ENCODE results near the gene ABI3BP.

Gene ABI3BP

DNA sequence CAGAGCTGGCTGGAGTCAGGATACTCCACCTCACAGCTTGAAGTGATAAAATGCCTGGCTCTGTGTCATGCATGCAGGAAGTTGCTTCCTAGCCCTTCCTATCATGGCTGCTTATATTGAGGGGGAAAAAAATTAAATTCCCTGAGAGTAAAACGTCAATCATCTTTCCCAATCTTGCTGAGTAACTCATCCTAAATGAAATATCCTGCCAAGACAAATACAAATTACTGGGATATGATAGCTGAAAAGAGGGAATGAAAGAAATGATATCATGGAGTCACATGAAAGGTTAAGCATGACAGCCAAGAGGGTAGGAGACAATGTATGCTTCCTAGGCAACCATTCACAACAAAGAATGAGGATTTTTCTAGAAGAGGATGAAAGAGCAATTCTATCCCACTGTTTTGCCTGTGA is 110.6 kb downstream of the ABI3BP start:
- no peak for DNase-seq

- DNase-seq = no peak
Measured at GRCh38 chr3:100880845-100881244, 112.4 kb downstream of the ABI3BP start.

DNA sequence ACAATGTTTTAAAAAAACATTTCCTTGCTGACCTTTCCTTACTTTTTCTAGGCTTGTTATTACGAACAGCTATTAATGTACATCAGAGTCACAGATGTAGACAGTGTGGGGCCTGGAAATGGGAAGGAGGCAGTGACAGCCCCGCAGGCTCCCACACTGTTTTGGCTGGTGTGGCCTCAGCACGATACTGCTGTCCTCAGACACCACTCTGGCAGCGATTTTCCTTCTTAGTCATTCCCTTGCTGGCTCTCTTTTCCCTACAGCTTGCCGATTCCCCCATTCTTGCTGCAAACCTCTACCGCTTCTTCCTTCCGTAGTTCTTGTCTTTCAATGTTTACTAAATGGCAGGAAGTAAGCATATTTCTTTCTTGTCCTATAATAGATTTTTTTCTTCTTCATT is 113.1 kb downstream of the ABI3BP start:
- no peak for DNase-seq

DNA sequence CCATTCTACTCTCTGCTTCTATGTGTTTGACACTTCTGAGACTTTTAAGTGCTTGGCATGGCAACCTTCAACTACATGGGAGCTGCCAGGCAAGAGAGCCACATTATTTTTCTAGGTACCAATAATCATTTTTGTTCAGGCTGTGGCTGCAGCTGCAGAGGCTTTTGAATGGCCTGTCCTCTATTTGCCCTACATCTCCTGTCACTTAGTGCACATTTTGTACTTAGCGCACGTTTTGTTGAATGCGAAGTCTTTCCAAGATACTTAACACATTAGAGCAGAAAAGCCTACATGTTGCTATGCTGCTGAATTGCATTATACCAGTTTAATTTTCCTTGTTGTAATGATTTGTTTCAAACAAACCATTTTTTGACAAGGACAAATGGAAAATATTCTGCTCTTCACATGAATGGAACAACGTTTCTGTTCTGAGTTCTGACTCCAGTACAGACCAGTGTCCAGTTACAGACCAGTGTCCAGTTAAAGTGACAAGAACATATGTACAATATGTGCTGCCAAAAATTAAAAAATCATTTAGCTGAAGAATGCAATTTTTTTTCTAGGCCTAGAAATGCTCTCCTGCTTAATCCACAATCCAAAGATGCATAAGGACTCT is 113.9 kb downstream of the ABI3BP start:
- no peak for DNase-seq

- no peak for DNase-seq
Measured at GRCh38 chr3:100877286-100877685, 115.9 kb downstream of the ABI3BP start.

DNA sequence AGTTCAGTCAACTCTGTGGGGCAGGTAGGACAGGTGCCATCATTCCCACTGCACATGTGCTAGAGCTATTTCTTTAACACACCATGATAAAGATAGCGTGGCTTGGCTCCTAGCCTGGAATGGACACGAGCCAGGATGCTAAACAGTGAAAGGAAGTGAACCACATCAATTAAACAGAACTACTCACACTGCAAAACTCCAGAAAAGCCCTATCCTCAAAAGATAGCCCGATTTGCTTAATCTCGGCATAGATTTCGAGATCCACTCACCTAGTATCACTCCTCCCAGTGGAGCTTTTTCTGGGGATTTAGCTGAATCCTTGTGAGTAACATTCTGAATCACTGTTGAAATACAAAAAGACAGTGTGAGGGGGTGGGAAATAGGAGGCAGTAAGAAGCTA is 118.0 kb downstream of the ABI3BP start:
- DNase-seq = no peak

- no peak for DNase-seq
Measured at GRCh38 chr3:100873611-100874010, 119.6 kb downstream of the ABI3BP start.

DNA sequence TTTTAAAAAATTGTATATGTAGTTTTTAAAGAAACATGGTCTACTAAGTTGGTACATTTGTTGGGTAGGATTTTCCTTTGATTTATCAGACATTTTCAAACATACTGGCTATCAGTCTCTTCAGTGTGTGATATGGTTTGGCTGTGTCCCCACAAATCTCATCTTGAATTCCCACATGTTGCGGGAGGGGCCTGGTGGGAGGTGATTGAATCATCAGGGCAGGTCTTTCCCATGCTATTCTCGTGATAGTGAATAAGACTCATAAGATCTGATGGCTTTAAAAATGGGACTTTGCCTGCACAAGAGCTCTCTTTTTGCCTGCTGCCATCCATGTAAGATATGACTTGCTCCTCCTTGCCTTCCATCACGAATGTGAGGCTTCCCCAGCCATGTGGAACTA is 121.9 kb downstream of the ABI3BP start:
- no peak for DNase-seq

DNA sequence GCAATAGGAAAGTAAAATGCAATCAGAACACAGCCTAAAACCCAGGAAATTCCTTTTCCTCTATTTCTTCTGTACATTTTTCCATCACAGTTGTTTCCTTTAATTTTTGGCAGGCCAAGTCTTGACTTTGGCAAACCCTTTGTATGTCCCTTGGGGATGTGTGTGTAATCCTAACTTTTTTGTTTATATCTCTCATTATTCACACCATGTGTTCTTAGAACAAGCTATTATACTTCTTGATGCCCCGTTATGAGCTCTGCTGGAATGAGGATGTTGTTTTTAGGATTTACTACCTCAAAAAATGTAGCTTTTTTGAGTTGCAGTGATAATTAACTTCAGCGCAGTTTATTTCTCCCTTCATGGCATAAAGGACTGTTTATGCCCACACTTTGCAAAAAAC is 123.4 kb downstream of the ABI3BP start:
- no peak for DNase-seq

- no peak for DNase-seq
Measured at GRCh38 chr3:100868894-100869293, 124.3 kb downstream of the ABI3BP start.

DNA sequence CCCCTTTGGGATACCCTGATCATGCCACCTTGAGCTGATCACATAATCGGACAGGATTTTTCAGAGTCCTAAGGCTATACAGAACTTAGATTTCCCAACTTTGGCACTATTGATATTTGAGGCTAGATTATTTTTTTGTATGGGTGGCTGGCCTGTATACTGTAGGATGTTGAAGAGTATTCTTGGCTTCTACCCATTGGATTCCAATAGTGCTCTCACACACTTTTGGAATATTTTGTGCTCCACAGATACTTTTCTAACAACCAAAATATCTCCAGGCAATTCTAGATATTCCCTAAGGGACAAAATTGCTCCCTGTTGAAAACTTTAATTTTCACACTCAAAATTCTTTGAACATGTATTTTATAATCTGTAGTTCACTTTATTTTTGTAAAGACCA is 125.1 kb downstream of the ABI3BP start:
- DNase-seq = no peak

GRCh38 chr3:100865442-100865841 is 127.8 kb downstream of the ABI3BP start:
- no peak for DNase-seq

DNA sequence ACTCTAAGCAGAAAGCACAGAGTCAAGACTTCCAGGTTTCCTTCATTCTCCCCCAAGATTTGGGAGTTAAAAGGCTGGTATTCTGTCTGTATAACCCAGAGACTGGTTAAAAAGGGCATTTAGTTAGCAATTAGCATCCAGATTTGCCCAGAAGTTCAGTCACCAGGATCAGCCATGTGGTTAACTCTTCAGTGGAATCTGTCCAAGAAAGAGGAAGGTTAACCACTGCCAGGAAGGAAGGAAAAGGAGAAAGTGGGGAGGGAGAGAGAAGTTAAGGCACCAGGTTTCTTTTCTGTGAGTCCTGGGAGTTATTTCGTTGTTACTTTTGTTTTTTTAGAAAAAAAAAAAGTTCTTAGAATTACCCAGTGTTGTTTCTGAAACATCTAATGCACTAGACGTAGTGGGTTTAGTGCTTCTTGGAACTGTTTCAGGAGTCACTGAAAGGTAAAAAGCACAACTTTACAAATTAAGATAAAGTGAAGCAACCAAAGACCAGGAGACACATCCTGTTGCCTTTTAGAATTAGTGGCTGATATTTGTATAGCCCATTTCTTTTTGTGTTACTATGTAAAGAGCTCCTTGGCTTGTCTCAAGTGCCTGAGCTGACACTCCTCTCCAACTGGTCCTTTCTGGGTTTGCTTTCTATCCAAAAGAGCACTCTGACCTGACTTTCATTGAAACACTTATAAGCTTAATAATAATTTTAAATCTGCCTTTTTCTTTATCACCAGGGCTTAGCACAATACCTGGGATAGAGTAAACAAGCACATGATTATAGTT is 128.6 kb downstream of the ABI3BP start:
- DNase-seq = no peak

- no peak for DNase-seq
Measured at GRCh38 chr3:100857863-100858262, 135.4 kb downstream of the ABI3BP start.

GRCh38 chr3:100856821-100857220 is 136.4 kb downstream of the ABI3BP start:
- no peak for DNase-seq

DNA sequence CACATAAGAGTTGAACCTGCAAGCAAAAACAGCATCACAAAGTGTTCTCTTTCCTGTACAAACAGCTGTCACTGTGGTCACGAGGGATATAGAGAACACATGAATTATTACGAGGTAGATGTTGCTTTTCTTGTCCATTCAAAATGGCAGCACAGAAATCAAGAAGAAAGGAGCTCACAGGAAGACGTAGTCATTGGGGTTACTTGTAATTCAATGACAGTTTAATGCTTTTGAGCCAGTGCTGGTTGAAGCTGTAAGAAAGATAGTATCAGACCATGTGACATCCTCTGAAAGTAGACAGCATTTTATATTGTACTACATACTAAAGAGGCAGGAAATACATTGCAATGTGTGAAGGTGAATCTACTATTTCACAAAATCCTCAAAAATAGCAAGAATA is 140.4 kb downstream of the ABI3BP start:
- no peak for DNase-seq

DNA sequence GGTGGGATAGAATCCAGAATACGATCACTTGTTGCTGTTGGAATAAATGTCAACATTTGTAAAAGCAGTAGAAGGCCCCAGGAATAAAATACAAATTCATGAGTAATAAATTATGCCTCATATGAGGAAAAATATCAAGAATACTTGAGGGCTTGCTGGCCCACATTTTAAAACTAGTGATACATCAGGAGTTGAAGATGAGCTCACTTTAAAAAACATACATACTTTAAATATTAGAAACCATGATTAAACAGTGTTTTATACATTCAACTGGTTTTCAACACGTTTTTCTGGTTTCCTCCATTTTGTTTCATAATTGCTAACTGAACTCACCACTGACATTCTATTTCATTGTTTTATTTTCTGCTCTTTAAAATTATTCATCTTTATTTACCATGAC is 142.5 kb downstream of the ABI3BP start:
- DNase-seq = no peak

DNA sequence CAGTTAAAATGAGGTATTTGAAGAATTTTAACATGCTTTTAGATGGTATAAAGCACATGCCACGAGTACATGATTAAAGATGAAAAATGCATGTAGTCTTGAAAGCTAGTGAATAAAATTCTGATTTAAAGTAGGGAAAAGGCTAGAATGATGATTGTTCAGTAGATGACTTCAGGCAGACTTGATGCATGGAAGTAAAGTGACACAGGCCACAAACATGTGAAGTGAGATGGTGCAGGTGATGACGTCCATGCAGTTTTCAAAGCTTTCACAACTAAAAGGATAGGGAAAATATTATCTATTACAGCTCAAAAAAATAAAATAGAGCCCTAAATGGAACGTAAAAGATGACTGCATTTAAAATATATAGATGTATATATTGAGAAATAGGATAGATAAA is 143.1 kb downstream of the ABI3BP start:
- DNase-seq = no peak

- DNase-seq = no peak
Measured at GRCh38 chr3:100844063-100844936, 148.9 kb downstream of the ABI3BP start.

DNA sequence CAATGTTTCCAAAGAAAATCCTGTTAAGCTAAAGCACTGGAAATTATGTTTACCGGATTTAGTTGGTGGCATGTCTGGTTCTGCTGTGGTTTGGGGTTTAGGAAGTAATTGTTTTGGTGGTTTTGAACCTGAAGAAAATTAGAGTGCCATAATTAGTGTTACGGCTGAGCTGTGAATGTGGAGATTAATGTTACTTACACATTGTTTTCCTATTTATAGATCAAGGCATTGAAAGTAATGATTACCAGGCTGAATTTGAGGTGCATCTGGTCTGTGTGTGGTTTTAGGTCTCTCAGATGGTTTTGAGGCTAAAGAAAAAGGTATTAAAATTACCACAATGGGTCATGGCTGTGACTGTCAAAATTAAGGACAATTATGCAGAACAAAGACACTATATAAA is 155.1 kb downstream of the ABI3BP start:
- peak in 1 of 2 experiments; percentile 41 for DNase-seq

GRCh38 chr3:100836661-100837060 is 156.6 kb downstream of the ABI3BP start:
- DNase-seq = no peak

DNA sequence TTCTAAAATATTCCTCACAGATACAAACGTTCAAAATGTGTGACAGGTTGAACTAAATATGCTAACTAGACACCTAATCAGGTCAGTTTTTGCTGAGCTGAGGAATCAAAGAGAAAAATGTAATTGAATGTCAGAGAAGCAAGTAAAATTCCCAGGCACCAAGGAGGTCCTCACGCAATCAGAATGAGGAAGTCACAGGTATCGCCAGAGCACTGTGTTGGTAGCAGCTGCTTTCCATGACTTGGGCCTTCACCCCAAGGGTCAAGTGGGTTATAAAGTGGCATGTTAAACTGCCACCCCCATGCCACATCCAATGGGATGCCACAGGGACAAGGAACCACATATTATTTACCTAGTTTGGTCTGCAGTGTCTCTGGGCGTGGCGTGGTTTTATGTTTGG is 158.9 kb downstream of the ABI3BP start:
- DNase-seq = no peak

DNA sequence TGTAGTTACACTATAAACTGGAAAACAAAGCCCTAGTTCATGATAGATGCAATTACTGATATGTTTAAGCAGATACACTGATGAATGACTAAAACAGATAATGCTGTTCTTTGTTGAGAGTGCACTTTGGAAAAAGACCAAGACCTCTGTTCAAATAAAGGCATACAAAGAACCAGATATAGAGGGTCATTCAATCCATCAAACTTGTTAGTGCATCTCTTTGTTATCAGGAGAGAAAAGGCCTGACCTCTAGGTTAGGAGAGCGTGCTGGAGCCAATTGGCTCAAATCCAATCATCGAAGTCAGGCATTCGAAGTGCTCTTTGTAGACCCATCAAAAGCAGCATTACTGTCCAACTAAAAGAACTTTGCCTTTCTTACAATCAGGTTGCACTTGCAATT is 159.7 kb downstream of the ABI3BP start:
- DNase-seq = peak; percentile 27 to 52

DNA sequence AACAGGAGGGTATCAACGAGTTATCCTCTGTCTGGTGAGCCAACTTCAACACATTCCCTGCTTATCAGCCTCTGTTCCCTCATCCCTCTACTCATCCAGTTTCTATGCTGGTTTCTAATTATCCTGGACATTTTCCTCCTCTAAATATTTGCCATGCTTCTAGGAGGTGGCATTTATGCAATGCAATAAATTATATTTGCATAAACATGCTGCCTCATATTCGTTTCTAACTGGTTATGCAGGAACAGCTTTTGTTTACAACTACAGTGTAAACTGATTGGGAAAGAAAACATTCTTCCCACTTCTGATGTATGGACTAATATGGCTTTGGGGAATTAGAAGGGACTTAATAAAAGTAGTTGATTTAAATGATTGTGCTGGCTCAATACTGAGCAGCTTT is 161.6 kb downstream of the ABI3BP start:
- no peak for DNase-seq

All from NCI-H1930 (cell line).